ENCODE results near the gene MESD.

MESD gene

GRCh38 chr15:80945605-80946004 lies 44.0 kb downstream of the MESD start:
- no peak overlapping the region for H3K27ac ChIP-seq (ENCODE audit: low read depth, low read length)
- peaks cover 0 to 8% (median 4%) of the 10 kb centered on the region in 5 donors for H3K4me1 ChIP-seq (ENCODE audit: control insufficient read depth in 5 of 5, insufficient read depth in 5 of 5, low read length in 5 of 5)
- H3K27me3 ChIP-seq (ENCODE audit: control insufficient read depth in 5 of 5, insufficient read depth in 4 of 5, low read length in 5 of 5): no peaks in the 10 kb centered on the region
- H3K9me3 ChIP-seq (ENCODE audit: control insufficient read depth in 5 of 5, low read length in 5 of 5): no peaks in the 10 kb centered on the region
- H3K36me3 ChIP-seq (ENCODE audit: control insufficient read depth in 5 of 5, insufficient read depth in 5 of 5, low read length in 5 of 5): peaks cover 0 to 86% (median 64%) of the 10 kb centered on the region in 5 donors
- no peak overlapping the region for H3K4me3 ChIP-seq (ENCODE audit: low read depth in 1 of 5, low read length in 5 of 5)
- no peak overlapping the region for H3K9ac ChIP-seq (ENCODE audit: low read length in 5 of 5)

DNA sequence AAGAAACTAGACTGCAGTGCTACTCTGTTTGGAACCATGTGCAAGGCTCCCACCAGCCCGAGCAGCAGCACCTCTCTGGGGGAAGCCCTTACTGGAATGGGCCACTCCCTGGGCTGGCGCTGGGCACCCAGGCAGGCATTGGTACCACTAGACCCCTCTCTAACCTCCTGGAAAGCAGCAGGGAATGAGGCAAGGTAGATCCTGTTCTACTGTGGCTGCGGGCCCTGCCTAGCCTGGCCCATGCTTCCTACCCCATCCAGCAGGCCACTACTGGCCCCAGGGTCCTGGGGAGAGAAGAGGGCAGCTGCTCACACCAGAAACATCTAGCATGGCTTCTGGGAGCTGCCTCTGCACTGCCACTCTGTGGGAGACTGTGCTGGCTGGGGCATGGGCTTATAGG lies 44.8 kb downstream of the MESD start:
- Histone ChIP-seq H3K4me3 (ENCODE audit: low read depth in 1 of 5, low read length in 5 of 5) (no peak overlapping the region), H3K9ac (ENCODE audit: low read length in 5 of 5) (no peak overlapping the region), H3K27ac (ENCODE audit: low read depth, low read length) (no peak overlapping the region), H3K4me1 (ENCODE audit: control insufficient read depth in 5 of 5, insufficient read depth in 5 of 5, low read length in 5 of 5) (peaks cover 0 to 8% (median 4%) of the 10 kb centered on the region in 5 donors), H3K27me3 (ENCODE audit: control insufficient read depth in 5 of 5, insufficient read depth in 4 of 5, low read length in 5 of 5) (no peaks in the 10 kb centered on the region), H3K36me3 (ENCODE audit: control insufficient read depth in 5 of 5, insufficient read depth in 5 of 5, low read length in 5 of 5) (peaks cover 0 to 86% (median 62%) of the 10 kb centered on the region in 5 donors), H3K9me3 (ENCODE audit: control insufficient read depth in 5 of 5, low read length in 5 of 5) (no peaks in the 10 kb centered on the region)

- Histone ChIP-seq H3K9ac (ENCODE audit: low read length in 5 of 5) (no peak overlapping the region), H3K27ac (ENCODE audit: low read depth, low read length) (no peak overlapping the region), H3K4me1 (ENCODE audit: control insufficient read depth in 5 of 5, insufficient read depth in 5 of 5, low read length in 5 of 5) (peaks cover 0 to 8% (median 4%) of the 10 kb centered on the region in 5 donors), H3K4me3 (ENCODE audit: low read depth in 1 of 5, low read length in 5 of 5) (no peak overlapping the region), H3K27me3 (ENCODE audit: control insufficient read depth in 5 of 5, insufficient read depth in 4 of 5, low read length in 5 of 5) (no peaks in the 10 kb centered on the region), H3K36me3 (ENCODE audit: control insufficient read depth in 5 of 5, insufficient read depth in 5 of 5, low read length in 5 of 5) (peaks cover 0 to 68% (median 43%) of the 10 kb centered on the region in 5 donors), H3K9me3 (ENCODE audit: control insufficient read depth in 5 of 5, low read length in 5 of 5) (no peaks in the 10 kb centered on the region)
Observed at GRCh38 chr15:80942746-80943565, 46.7 kb downstream of the MESD start.

DNA sequence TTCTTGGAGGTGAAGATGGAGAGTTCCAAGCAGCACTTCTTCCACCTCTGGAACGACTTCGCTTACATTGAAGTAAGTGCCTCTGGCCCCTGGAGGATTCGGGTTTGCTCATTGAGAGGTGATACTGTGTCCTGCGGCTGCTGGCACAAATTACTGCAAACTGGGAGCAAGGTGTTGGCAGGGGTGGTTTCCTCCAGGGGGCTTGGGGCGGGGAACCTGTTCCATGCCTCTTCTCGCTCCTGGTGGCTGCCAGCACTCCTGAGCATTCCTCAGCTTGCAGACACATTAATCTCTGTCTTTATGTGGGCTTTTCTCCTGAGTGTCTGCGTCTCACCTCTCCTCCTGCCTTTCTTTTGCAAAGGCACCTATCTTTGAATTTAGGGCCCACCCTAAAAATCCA lies 47.4 kb downstream of the MESD start:
- Histone ChIP-seq H3K27me3 (ENCODE audit: control insufficient read depth in 5 of 5, insufficient read depth in 4 of 5, low read length in 5 of 5) (no peaks in the 10 kb centered on the region), H3K4me1 (ENCODE audit: control insufficient read depth in 5 of 5, insufficient read depth in 5 of 5, low read length in 5 of 5) (peaks cover 0 to 8% (median 4%) of the 10 kb centered on the region in 5 donors), H3K9ac (ENCODE audit: low read length in 5 of 5) (no peak overlapping the region), H3K9me3 (ENCODE audit: control insufficient read depth in 5 of 5, low read length in 5 of 5) (no peaks in the 10 kb centered on the region), H3K27ac (ENCODE audit: low read depth, low read length) (no peak overlapping the region), H3K4me3 (ENCODE audit: low read depth in 1 of 5, low read length in 5 of 5) (no peak overlapping the region), H3K36me3 (ENCODE audit: control insufficient read depth in 5 of 5, insufficient read depth in 5 of 5, low read length in 5 of 5) (peaks cover 0 to 63% (median 36%) of the 10 kb centered on the region in 5 donors)

GRCh38 chr15:80940851-80941250 lies 48.8 kb downstream of the MESD start:
- H3K36me3 ChIP-seq (ENCODE audit: control insufficient read depth in 5 of 5, insufficient read depth in 5 of 5, low read length in 5 of 5): peaks cover 0 to 56% (median 27%) of the 10 kb centered on the region in 5 donors
- no peak overlapping the region for H3K9ac ChIP-seq (ENCODE audit: low read length in 5 of 5)
- H3K4me1 ChIP-seq (ENCODE audit: control insufficient read depth in 5 of 5, insufficient read depth in 5 of 5, low read length in 5 of 5): peaks cover 0 to 6% (median 4%) of the 10 kb centered on the region in 5 donors
- no peak overlapping the region for H3K27ac ChIP-seq (ENCODE audit: low read depth, low read length)
- no peaks in the 10 kb centered on the region for H3K27me3 ChIP-seq (ENCODE audit: control insufficient read depth in 5 of 5, insufficient read depth in 4 of 5, low read length in 5 of 5)
- no peaks in the 10 kb centered on the region for H3K9me3 ChIP-seq (ENCODE audit: control insufficient read depth in 5 of 5, low read length in 5 of 5)
- no peak overlapping the region for H3K4me3 ChIP-seq (ENCODE audit: low read depth in 1 of 5, low read length in 5 of 5)

GRCh38 chr15:80940331-80940730 lies 49.3 kb downstream of the MESD start:
- Histone ChIP-seq H3K4me1 (ENCODE audit: control insufficient read depth in 5 of 5, insufficient read depth in 5 of 5, low read length in 5 of 5) (peaks cover under 1 to 7% (median 5%) of the 10 kb centered on the region in 5 donors), H3K9ac (ENCODE audit: low read length in 5 of 5) (no peak overlapping the region), H3K9me3 (ENCODE audit: control insufficient read depth in 5 of 5, low read length in 5 of 5) (no peaks in the 10 kb centered on the region), H3K4me3 (ENCODE audit: low read depth in 1 of 5, low read length in 5 of 5) (no peak overlapping the region), H3K27me3 (ENCODE audit: control insufficient read depth in 5 of 5, insufficient read depth in 4 of 5, low read length in 5 of 5) (no peaks in the 10 kb centered on the region), H3K27ac (ENCODE audit: low read depth, low read length) (no peak overlapping the region), H3K36me3 (ENCODE audit: control insufficient read depth in 5 of 5, insufficient read depth in 5 of 5, low read length in 5 of 5) (peaks cover 0 to 53% (median 27%) of the 10 kb centered on the region in 5 donors)

GRCh38 chr15:80939216-80939615 lies 50.4 kb downstream of the MESD start:
- Histone ChIP-seq H3K27ac (ENCODE audit: low read depth, low read length) (no peak overlapping the region), H3K9ac (ENCODE audit: low read length in 5 of 5) (no peak overlapping the region), H3K36me3 (ENCODE audit: control insufficient read depth in 5 of 5, insufficient read depth in 5 of 5, low read length in 5 of 5) (peaks cover 0 to 44% (median 26%) of the 10 kb centered on the region in 5 donors)

DNA sequence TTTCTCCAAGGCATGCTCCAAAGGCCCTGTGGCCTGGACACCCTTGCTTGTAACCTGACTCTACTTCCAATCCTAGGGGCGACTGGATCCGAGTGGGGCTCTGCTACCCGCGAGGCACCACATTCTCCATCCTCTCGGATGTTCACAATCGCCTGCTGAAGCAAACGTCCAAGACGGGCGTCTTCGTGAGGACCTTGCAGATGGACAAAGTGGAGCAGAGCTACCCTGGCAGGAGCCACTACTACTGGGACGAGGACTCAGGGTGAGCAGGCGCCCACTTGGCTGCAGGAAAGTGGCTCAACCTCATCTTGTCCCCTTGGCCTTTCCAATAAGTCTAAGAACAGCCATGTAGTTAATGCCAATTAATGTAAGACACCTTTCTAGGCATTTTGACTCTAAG lies 51.9 kb downstream of the MESD start:
- no peak overlapping the region for H3K9ac ChIP-seq (ENCODE audit: low read length in 5 of 5)
- no peaks in the 10 kb centered on the region for H3K27me3 ChIP-seq (ENCODE audit: control insufficient read depth in 5 of 5, insufficient read depth in 4 of 5, low read length in 5 of 5)
- H3K9me3 ChIP-seq (ENCODE audit: control insufficient read depth in 5 of 5, low read length in 5 of 5): no peaks in the 10 kb centered on the region
- no peak overlapping the region for H3K4me3 ChIP-seq (ENCODE audit: low read depth in 1 of 5, low read length in 5 of 5)
- no peak overlapping the region for H3K27ac ChIP-seq (ENCODE audit: low read depth, low read length)
- H3K4me1 ChIP-seq (ENCODE audit: control insufficient read depth in 5 of 5, insufficient read depth in 5 of 5, low read length in 5 of 5): peaks cover 4 to 22% (median 20%) of the 10 kb centered on the region in 5 donors
- H3K36me3 ChIP-seq (ENCODE audit: control insufficient read depth in 5 of 5, insufficient read depth in 5 of 5, low read length in 5 of 5): peaks cover 0 to 33% (median 20%) of the 10 kb centered on the region in 5 donors

More at GRCh38 chr15:80939216-80939615, 50.4 kb downstream of the MESD start:
- Histone ChIP-seq H3K4me1 (ENCODE audit: control insufficient read depth in 5 of 5, insufficient read depth in 5 of 5, low read length in 5 of 5) (peaks cover 4 to 13% (median 13%) of the 10 kb centered on the region in 5 donors), H3K4me3 (ENCODE audit: low read depth in 1 of 5, low read length in 5 of 5) (no peak overlapping the region), H3K27me3 (ENCODE audit: control insufficient read depth in 5 of 5, insufficient read depth in 4 of 5, low read length in 5 of 5) (no peaks in the 10 kb centered on the region), H3K9me3 (ENCODE audit: control insufficient read depth in 5 of 5, low read length in 5 of 5) (no peaks in the 10 kb centered on the region)

- no peak overlapping the region for H3K9ac ChIP-seq (ENCODE audit: low read length in 5 of 5)
Observed at GRCh38 chr15:80936288-80937078, 53.1 kb downstream of the MESD start.

More at GRCh38 chr15:80936288-80937078, 53.1 kb downstream of the MESD start:
- Histone ChIP-seq H3K4me3 (ENCODE audit: low read depth in 1 of 5, low read length in 5 of 5) (no peak overlapping the region), H3K36me3 (ENCODE audit: control insufficient read depth in 5 of 5, insufficient read depth in 5 of 5, low read length in 5 of 5) (peaks cover 0 to 24% (median 11%) of the 10 kb centered on the region in 5 donors), H3K9me3 (ENCODE audit: control insufficient read depth in 5 of 5, low read length in 5 of 5) (no peaks in the 10 kb centered on the region), H3K27me3 (ENCODE audit: control insufficient read depth in 5 of 5, insufficient read depth in 4 of 5, low read length in 5 of 5) (no peaks in the 10 kb centered on the region), H3K27ac (ENCODE audit: low read depth, low read length) (no peak overlapping the region), H3K4me1 (ENCODE audit: control insufficient read depth in 5 of 5, insufficient read depth in 5 of 5, low read length in 5 of 5) (peaks cover 4 to 34% (median 29%) of the 10 kb centered on the region in 5 donors)
